ENCODE results near the gene TFEB.

DNA sequence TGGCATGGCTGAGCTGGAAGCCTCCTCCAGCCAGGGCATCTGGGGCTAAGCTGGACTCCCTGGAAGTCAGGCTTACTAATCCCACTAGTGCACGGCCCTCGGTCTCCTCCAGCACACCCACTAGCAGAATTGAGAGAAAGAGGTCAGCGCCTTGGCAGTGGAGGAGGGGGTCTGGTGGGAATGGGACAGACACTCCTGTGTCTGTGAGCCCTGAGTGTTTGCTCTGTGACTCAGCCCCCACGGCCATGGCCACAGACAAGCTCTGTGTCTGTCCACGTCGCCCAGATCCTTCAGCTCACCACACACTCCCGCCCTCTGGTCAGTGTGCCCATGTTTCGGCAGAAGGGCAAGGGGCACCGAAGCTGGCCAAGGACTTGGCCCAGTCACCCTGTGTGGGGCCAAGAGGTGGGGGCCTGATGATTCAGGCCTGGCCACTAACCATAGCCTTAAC, 88.3 kb downstream of the TFEB start:
- TF ChIP-seq EZH2 (IDR thresholded peaks at IDR 0.05) = no peak
- TF ChIP-seq, protein P1, sequence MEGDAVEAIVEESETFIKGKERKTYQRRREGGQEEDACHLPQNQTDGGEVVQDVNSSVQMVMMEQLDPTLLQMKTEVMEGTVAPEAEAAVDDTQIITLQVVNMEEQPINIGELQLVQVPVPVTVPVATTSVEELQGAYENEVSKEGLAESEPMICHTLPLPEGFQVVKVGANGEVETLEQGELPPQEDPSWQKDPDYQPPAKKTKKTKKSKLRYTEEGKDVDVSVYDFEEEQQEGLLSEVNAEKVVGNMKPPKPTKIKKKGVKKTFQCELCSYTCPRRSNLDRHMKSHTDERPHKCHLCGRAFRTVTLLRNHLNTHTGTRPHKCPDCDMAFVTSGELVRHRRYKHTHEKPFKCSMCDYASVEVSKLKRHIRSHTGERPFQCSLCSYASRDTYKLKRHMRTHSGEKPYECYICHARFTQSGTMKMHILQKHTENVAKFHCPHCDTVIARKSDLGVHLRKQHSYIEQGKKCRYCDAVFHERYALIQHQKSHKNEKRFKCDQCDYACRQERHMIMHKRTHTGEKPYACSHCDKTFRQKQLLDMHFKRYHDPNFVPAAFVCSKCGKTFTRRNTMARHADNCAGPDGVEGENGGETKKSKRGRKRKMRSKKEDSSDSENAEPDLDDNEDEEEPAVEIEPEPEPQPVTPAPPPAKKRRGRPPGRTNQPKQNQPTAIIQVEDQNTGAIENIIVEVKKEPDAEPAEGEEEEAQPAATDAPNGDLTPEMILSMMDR (IDR thresholded peaks at IDR 0.05) = no peak
